Superior temporal gyrus (tissue), 1 donor: ENCODE data around the gene SLC6A6.

Experiments
- DNase-seq: peaks from one replicate; pipeline ENCODE4 v3.0.0-alpha.2; 2016; ENCODE audit errors: extremely low spot score

Gene SLC6A6

GRCh38 chr3:14470461-14470860, 68.1 kb downstream of the SLC6A6 start:
- no peak for DNase-seq

- DNase-seq: no peak
Measured at GRCh38 chr3:14471016-14471415, 68.6 kb downstream of the SLC6A6 start.

GRCh38 chr3:14471690-14472089, 69.3 kb downstream of the SLC6A6 start:
- DNase-seq: no peak

DNA sequence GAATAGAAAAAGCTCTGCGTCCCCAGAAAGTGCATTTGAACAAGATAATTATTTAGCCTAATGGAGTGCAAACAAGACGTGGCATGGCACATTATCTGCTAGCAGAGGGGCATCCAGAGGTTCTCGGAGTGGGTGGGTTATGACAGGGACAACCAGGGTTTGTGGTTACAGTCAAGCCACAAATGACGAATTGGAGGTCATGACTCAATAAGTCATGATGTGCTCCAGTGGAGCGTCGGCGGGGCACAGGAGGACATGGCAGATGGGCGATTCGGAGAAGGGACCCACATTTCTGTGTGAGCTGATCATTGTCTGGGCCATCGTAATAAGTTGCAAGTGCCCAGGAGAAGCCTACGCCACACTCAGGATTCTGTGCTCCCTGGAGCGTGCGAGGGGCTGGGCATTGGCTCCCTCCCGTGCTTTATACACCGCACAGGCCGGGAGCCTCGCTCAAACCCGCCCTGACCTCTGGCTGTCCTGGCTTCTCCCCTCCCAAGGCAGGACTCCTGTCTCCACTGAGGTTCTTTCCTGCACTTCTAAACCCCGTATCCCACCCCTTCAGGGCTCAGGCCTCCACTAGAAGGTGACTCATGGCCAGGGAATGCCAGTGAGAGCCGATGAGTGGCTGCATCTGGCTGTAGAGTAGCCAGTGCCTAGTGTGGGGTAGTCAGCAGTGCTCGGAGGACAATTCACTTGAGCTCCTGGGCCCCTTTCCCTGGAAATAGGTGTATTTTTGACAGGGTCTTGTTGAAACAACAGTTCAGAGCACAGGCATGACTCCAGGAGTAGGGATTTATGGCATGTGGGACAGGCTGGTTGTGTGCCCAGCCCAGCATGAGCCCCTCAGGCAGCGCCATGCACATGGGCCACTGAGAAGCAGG, 70.3 kb downstream of the SLC6A6 start:
- DNase-seq: no peak

GRCh38 chr3:14473411-14473891, 71.0 kb downstream of the SLC6A6 start:
- no peak for DNase-seq

- DNase-seq: no peak
Measured at GRCh38 chr3:14474363-14475081, 72.1 kb downstream of the SLC6A6 start.

DNA sequence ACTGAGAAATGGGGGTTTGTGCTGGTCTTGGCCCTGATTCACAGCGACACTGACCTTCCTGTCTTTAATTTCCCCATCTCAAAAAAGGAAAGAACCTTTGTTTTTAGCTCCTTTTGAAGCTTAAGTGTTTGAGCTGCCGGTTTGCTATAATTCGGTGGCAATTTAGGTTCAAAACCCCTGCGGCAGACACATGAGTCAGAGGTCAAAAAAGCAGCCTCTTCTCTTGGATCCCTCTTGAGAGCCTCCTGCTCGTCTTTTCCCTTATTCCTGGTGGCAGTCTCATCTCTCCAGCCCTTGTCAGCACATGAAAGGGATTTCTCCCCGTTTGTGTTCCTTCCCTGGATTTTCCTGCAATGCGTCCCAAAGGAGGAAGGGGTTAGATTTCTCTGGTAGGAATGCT, 73.2 kb downstream of the SLC6A6 start:
- no peak for DNase-seq

- no peak for DNase-seq
Measured at GRCh38 chr3:14476583-14477265, 74.3 kb downstream of the SLC6A6 start.

- DNase-seq: no peak
Measured at GRCh38 chr3:14477311-14477935, 75.0 kb downstream of the SLC6A6 start.

- no peak for DNase-seq
Measured at GRCh38 chr3:14478956-14479550, 76.6 kb downstream of the SLC6A6 start.

DNA sequence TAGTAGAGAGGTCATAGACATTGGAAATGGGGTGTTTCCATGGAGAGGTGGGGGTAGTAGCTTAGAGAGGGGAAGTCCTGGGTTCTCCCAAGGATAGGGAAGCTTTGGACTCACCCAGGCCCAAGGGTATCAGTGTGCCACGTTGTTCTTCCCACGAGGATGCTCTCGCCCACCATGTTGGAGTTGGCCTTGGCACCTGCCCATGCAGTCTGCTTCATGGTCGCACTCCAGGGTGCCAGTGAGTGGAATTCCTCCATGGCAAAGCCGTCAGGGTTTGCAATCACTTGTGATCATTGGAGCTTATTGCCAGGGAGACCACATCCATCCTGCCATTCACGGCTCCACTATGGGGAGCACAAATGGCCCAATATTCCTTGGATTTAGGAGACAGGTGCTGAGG, 77.2 kb downstream of the SLC6A6 start:
- no peak for DNase-seq

DNA sequence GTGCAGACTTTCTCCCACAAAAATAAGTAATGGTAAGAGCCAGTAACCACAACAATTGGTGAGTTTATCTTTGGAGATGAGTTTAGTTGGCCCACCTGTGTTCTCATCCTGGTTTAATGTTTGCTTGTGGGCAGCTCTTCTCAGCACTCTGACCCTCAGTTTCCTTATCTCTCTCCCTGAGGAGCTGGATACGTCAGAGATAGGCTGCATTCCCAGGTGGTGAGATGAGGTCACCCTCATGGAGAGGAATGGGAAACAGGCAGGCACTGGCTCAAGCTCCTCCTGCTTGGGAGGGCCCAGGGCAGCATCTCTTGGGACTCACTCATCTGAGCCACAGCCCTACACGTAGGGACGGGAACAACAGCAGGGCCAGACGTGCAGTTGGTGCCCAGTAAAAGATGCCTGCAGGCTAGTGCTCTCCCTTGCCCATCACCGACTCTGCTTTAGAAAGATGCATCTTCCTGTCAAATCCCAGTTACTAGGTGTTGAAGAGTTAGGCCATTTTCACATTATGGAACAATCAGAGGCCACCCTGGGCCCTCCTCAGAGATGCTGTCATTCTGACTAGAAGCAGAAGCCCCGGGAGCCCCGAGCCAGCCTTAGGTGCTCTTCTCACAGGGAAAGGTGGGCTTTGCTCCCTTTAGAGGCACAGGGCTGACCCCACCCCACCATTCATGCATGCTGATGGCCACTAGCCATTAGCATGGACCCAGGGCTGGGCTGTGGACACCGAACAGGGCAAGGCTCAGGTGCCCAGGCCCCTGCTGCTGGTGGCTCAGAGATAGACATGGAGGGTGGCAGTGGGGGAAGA, 78.0 kb downstream of the SLC6A6 start:
- no peak for DNase-seq

DNA sequence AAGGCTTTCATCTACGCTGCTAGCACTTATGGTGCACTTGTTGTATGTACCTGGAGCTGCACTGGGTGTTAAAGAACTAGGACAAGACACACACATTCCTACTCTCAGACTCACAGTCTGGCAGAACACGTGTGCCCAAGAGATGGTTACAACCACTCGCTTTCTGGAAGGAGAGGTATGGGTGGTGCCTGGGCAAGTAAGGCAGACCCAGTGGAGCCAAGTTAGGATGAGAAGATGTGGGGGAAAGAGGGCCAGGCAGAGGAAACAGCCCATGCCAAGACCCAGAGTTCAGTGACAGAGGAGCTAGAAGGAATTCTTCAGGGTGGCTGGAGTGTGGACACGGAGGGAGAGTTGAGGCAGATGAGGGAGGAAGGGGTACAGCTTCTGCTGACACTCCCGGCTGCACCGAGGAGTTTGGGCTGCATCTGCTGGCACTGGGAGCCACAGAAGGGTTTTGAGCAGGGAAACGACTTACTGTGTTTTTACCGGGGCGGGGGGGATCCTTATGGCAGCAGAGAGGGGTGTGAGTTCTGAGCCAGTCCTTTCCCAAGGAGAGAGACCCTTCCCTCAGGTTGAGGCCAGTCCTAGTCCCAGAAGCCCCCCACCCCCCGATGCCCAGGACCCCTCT, 78.7 kb downstream of the SLC6A6 start:
- no peak for DNase-seq

- DNase-seq: no peak
Measured at GRCh38 chr3:14481646-14482036, 79.2 kb downstream of the SLC6A6 start.

GRCh38 chr3:14482271-14482721, 79.9 kb downstream of the SLC6A6 start:
- no peak for DNase-seq

DNA sequence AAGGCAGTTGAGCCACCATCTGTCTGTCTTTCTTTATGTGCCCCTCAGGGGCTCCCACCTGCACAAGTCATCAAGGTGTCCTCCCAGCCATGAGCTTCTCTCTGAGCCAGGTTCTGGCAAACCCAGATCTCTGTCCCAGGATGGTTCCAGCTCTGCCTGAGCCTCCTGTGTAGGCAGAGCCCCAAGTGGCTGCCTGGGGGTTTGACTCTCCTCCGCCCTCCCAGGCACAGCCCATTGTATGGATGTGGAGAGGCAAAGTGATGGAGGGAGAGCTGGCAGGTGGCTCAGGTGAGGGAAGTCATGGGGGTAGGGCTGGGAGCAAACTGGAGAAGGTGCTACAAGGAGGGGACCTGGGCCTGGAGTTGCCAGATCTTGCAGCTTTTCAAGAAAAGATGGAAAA, 80.9 kb downstream of the SLC6A6 start:
- DNase-seq: no peak

DNA sequence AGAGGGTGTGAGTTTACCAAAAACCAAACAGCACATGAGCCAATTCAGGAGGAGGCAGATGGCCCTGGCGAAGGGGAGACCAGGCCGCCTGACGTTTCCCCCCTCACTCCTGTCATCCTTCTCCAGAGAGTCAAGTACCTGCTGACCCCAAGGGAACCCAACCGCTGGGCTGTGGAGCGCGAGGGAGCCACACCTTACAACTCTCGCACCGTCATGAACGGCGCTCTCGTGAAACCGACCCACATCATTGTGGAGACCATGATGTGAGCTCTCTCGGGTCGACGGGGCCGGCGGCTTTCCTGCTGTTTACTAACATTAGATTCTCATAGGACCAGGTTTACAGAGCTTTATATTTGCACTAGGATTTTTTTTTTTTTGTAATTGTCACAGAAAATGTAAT, 82.3 kb downstream of the SLC6A6 start:
- no peak for DNase-seq

DNA sequence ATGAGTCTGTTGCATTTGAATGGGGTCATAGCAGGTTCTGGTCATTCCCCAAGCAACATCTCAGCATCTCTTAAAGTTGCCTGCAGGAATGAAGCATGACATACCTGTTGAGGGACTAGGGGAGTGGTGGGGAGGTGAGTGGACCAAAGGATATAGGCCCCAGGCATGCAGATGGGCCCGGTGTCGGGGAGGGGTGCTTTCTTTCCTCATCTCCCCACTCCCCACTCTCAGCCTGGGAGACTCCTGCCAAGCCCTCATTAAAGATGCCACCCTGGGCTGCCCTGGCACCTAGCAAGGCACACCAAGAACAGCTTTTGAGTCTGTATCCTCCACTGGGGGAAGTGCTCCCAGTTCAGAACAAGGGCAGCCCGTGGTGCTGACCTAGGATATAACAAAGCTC, 83.6 kb downstream of the SLC6A6 start:
- no peak for DNase-seq

GRCh38 chr3:14486460-14486859, 84.1 kb downstream of the SLC6A6 start:
- no peak for DNase-seq

DNA sequence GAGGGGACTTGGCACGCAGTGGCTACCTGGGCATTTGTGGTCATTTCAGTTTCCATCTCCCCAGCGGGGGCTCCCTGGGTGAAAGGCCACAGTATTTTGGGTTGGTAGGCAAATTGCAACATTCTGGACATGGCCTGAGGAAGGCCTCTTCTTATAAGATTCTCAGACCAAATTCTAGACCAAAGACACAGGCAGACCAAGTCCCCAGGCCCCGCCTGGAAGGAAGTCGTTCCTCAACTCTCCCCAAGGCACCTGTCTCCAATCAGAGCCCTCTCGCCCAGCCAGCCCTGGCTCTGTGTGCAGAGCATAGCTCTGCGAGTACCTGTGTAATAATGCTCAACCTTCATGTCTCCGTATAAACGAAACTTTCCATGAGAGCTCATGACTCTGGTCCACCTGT, 84.7 kb downstream of the SLC6A6 start:
- no peak for DNase-seq
